Measurements from ENCODE around the gene LARP1. TPM values are rescaled to one million over a fixed set of nuclear protein-coding genes. Genes with fewer than 3 reads are reported as not detected.
"Not testable (repeated sequence)": the region's sequence is repeated elsewhere in the genome, so short reads cannot be mapped to it uniquely, and the experiment has no call there.

The LARP1 gene
- total RNA-seq, 2 donors from 2014 or later: 83.9 to 163 TPM

DNA sequence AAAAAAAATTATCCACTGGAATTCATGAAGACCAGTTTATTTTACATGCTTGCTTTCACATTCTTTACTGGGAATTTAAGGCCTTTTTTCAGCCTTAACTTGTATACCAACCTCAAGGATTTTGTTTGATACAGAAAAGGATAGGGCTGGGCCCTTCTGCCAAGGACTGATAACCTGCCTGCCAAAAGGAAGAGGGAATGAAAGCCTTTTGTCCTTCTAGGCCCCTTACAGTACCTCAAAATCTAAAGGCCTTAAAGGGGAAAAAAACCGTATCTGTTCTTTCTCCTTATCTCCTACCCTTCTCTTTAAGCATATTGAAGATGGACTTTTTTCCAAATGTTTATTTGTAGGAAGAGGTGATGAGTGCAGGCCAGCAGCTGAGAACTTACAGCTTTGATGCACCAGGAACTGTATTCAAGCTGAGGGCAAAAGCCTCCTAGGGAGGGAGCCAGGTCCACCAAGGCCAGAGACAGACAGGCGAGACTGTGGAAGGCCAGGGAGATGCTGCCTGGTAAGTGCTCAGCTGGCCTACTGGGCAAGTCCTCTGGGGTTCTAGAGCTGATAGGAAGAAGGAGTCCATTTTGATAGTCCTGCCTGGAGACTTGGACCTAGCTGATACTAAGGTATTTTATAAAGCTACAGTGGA is 63.4 kb downstream of the LARP1 start:
- TF ChIP-seq, protein P1, sequence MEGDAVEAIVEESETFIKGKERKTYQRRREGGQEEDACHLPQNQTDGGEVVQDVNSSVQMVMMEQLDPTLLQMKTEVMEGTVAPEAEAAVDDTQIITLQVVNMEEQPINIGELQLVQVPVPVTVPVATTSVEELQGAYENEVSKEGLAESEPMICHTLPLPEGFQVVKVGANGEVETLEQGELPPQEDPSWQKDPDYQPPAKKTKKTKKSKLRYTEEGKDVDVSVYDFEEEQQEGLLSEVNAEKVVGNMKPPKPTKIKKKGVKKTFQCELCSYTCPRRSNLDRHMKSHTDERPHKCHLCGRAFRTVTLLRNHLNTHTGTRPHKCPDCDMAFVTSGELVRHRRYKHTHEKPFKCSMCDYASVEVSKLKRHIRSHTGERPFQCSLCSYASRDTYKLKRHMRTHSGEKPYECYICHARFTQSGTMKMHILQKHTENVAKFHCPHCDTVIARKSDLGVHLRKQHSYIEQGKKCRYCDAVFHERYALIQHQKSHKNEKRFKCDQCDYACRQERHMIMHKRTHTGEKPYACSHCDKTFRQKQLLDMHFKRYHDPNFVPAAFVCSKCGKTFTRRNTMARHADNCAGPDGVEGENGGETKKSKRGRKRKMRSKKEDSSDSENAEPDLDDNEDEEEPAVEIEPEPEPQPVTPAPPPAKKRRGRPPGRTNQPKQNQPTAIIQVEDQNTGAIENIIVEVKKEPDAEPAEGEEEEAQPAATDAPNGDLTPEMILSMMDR (IDR thresholded peaks at IDR 0.05): no peak
- TF ChIP-seq POLR2A (IDR thresholded peaks at IDR 0.05): no peak
- no peak for TF ChIP-seq POLR2AphosphoS5 (IDR thresholded peaks at IDR 0.05)
- Histone ChIP-seq H3K27me3 (replicated peaks; ENCODE audit: insufficient read depth) (no peaks in the 10 kb centered on the region), H3K4me3 (no peak overlapping the region), H3K36me3 (no peaks in the 10 kb centered on the region), H3K9me3 (no peaks in the 10 kb centered on the region), H3K27ac (no peak overlapping the region), H3K4me1 (replicated peaks) (no peaks in the 10 kb centered on the region)
- intact Hi-C loops (cut with DNase I): loop anchor here (10.0 kb wide), 1 partner anchor 134 kb away; no protein-coding TSS in a partner anchor
- 63% methylated on average over 2 of the region's 2 CpGs for WGBS
- DNase-seq (ENCODE audit: low spot score): no peak

DNA sequence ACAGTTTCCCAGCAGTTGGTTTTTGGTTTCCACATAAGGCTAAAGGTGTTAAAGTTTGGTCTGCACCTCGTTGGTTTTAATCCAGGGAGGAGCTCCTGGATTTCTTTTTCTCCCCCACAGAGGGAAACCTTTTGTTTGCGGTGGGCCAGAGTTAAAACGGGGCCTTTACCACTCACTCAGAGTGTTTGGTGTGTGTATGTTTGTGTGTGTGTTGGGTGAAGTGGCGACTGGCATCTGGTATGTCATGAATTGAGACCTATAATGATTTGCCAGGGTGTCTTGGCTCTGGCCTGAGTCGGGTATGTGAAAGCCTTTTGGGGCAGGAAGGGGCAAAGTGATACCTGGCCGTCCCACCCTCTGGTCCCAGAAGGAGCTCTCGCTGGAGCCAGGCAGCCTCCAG is 64.4 kb downstream of the LARP1 start:
- TF ChIP-seq POLR2AphosphoS5 (IDR thresholded peaks at IDR 0.05) (no peak), POLR2A (IDR thresholded peaks at IDR 0.05) (no peak)
- TF ChIP-seq, protein P1 (IDR thresholded peaks at IDR 0.05): no peak
- H3K4me1 ChIP-seq (replicated peaks): no peaks in the 10 kb centered on the region
- H3K9me3 ChIP-seq: no peaks in the 10 kb centered on the region
- no peaks in the 10 kb centered on the region for H3K27me3 ChIP-seq (replicated peaks; ENCODE audit: insufficient read depth)
- 72% methylated on average over 7 of the region's 7 CpGs for WGBS
- no peak overlapping the region for H3K27ac ChIP-seq
- intact Hi-C loops (cut with DNase I): loop anchor here (10.0 kb wide), 1 partner anchor 135 kb away; no protein-coding TSS in a partner anchor
- H3K36me3 ChIP-seq: no peaks in the 10 kb centered on the region
- no peak for DNase-seq (ENCODE audit: low spot score)
- H3K4me3 ChIP-seq: no peak overlapping the region

DNA sequence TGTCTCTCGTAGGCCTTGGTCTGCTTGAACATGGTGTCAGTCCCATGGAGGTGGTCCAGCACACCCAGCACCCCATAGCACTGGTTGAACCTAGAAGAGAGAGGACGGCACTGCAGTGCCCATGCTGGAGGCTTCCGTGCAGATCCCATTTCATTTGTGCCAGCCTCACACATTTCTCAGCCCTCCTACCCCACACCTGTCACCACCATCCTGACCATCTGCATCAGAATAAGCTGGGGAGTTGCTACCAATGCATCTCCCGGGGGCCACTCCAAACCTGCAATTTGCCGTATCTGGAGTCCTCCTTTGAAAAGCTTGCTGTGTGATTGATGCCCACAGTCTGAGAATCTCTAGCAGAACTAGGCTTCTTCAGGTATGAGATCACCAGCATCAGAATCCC is 65.2 kb downstream of the LARP1 start:
- H3K27ac ChIP-seq: no peak overlapping the region
- intact Hi-C loops (cut with DNase I): no loop called here
- WGBS: 87% methylated on average over 5 of the region's 5 CpGs
- TF ChIP-seq POLR2A (IDR thresholded peaks at IDR 0.05) (no peak), POLR2AphosphoS5 (IDR thresholded peaks at IDR 0.05) (no peak)
- TF ChIP-seq, protein P1 (IDR thresholded peaks at IDR 0.05): no peak
- H3K27me3 ChIP-seq (replicated peaks; ENCODE audit: insufficient read depth): no peaks in the 10 kb centered on the region
- no peak for DNase-seq (ENCODE audit: low spot score)
- H3K36me3 ChIP-seq: no peaks in the 10 kb centered on the region
- no peaks in the 10 kb centered on the region for H3K9me3 ChIP-seq
- no peaks in the 10 kb centered on the region for H3K4me1 ChIP-seq (replicated peaks)
- no peak overlapping the region for H3K4me3 ChIP-seq

DNA sequence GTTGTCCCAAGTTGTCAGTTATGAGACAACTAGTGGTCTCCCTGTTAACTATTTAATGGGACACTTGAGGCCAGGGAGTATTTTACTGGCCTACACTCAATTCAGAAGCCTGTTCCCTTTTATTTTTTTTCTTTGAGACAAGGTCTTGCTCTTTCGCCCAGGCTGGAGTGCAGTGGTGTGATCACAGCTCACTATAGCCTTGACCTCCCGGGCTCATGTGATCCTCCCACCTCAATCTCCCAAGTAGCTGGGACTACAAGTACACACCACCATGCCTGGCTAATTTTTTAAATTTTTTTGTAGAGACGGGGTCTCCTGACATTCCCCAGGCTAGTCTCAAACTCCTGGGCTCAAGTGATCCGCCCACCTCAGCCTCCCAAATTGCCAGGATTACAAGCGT is 67.7 kb downstream of the LARP1 start:
- H3K4me3 ChIP-seq; H3K27me3 ChIP-seq (replicated peaks; ENCODE audit: insufficient read depth); DNase-seq (ENCODE audit: low spot score); intact Hi-C loops (cut with DNase I); H3K4me1 ChIP-seq (replicated peaks); H3K9me3 ChIP-seq; H3K27ac ChIP-seq; H3K36me3 ChIP-seq: not testable (repeated sequence)
- 88% methylated on average over 5 of the region's 5 CpGs for WGBS

DNA sequence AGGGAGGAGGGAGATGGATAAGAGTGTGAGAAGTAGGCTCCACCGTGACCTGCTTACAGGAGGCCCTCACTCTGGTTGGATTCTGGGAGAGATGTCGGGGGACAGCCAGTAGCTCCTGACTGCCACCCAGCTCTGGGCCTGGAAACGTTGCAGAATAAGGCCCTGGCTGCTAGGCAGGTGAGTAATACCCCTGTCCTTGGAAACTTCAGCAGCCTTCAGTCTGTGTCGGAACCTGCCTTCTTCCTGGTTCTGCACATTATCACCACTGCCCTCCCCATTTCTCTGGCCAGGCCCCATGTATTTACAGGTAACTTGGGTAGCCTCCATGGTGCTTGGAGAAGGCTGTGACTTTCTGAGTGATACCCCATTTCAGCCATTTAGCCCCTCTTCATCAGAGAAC is 68.4 kb downstream of the LARP1 start:
- intact Hi-C loops (cut with DNase I): no loop called here
- no peaks in the 10 kb centered on the region for H3K36me3 ChIP-seq

More for the DNA sequence above, 68.4 kb downstream of the LARP1 start:
- TF ChIP-seq POLR2AphosphoS5 (IDR thresholded peaks at IDR 0.05) (no peak), POLR2A (IDR thresholded peaks at IDR 0.05) (no peak)
- TF ChIP-seq, protein P1 (IDR thresholded peaks at IDR 0.05): no peak
- Histone ChIP-seq H3K27ac (no peak overlapping the region), H3K9me3 (no peaks in the 10 kb centered on the region), H3K27me3 (replicated peaks; ENCODE audit: insufficient read depth) (no peaks in the 10 kb centered on the region), H3K4me3 (no peak overlapping the region), H3K4me1 (replicated peaks) (no peaks in the 10 kb centered on the region)
- 88% methylated on average over 4 of the region's 4 CpGs for WGBS
- no peak for DNase-seq (ENCODE audit: low spot score)

All from prostate gland (tissue), 2 donors.